Right ventricle myocardium inferior (tissue), 1 donor: ENCODE measurements around the gene TAS2R38. TPM values are rescaled to one million over a fixed set of nuclear protein-coding genes. Genes with fewer than 3 reads are reported as not detected.
"Not testable (repeated sequence)": the region's sequence is repeated elsewhere in the genome, so short reads cannot be mapped to it uniquely, and the experiment has no call there.

Experiments used
- ATAC-seq: fragments of 200-7000 bp; cut with Tn5 transposase; one replicate; pipeline ENCODE4 v1.9.1; 2020; ENCODE audit warnings: mild to moderate bottlenecking, moderate library complexity
- DNase-seq: peaks from one replicate; pipeline ENCODE4 v3.0.0; 2021; ENCODE audit errors: missing footprints
- intact Hi-C: fragments of 100-400 bp; cut with DNase I; formaldehyde crosslinking; loops from one replicate; pipeline ENCODE4 v1.11.0; 2022
- long read RNA-seq: library from polyadenylated mRNA; unstranded; transcript quantifications from one replicate; pipeline ENCODE4 v2.0.0, GENCODE V29; 2021
- total RNA-seq: library from RNA; stranded (reverse); fragmentation: NEBNext Ultra II Directional; extraction: Animal tissue kit (Norgen Biotek cat#: 25700); gene quantifications from one replicate; pipeline ENCODE4 v1.2.1, GENCODE V29; 2021
- donor health status: DM: no; HTN: yes; CAD: no; lungs with severe emphysema.

Gene TAS2R38
- not detected for total RNA-seq
- long read RNA-seq, result 0 reads

- intact Hi-C loops, result no loop called here
- ATAC-seq, result no peak
- no peak for DNase-seq
Observed at GRCh38 chr7:141973673-141974072, at the start of gene TAS2R38. TSS of gene TAS2R38 (minus strand) at chr7:141973773. CDS start at chr7:141973689, 84 bp downstream.

- no peak for DNase-seq
- intact Hi-C loops, result no loop called here
- no peak for ATAC-seq
Observed at GRCh38 chr7:142018154-142018553, 44.6 kb upstream of the TAS2R38 start.

DNA sequence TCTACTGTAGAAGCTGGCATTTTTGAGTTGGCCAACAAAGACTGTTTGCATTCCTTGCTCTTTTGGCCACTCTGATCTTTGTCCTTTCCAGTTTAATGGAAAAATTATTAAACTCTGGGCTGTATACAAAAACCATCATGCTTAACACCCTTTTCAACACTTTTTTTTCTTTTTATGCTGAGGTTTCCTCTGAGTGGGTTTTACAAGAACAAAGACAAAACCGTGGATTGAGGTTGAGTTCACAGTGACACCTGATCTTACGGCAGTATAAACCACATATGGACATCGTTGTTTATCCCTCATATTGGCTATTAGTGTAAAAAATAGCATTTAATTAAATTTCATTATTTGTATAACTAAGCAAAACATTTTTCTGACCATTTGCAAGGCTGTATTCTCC, 43.9 kb upstream of the TAS2R38 start:
- no peak for ATAC-seq
- no peak for DNase-seq
- intact Hi-C loops, result no loop called here

DNA sequence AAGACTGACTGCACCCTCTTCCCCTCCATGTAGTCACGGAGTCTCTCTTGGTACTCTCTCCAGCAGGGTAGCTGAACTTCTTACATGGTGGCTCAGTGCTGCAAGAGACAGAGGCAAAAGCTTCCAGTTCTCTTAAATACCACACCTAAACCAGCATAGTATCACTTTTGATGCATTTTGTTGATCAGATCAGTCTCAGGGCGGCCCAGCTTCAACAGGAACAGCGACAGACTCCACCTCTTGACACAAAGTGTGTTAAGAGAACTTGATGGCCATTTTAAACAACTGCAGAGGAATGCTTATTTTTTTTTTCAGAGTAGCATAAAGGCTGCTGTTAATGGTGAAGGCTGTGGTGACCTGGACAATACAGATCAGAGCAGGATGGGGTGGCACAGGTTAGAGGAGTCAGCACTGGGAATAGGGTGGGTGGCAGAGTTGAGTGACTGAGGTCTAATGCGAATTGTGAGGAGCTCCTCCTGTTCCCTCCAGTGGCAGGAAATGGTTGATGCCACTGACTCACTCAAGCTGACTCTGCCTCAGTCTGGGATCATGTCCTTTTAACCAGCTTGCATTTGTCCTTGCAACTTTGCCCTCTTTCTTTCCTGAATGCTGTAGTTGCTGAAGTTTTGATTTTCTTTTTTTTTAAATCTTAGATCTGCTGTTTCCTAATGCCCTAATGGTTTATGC, 39.4 kb upstream of the TAS2R38 start:
- intact Hi-C loops, result no loop called here
- ATAC-seq (no peak), DNase-seq (no peak)

DNA sequence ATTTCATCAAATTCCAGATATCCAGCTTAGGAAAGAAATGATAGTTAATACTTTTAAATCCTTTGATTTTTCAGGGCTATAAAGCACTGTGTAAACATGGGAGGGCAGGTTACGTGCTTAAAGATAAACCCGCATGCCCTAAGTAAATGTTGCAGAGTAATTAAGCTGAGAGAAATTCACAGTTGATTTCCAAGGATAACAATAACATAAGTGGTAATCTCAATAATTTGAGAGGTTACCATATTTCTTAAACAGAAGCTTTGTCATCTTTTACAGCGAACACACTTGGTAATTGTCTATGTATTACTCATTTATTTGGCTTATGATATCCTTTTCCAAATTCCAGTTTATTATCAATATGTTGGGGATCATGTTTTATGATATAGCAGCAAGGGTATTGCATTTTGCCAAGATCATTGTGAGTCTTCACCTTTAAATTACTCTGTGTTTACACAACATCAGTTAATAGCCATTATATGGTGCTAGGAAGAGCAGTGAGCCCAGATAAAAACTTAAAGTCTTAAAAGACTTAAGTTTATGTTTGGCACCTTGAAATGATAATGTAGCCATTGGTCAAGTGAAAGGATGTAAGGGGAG, 37.5 kb upstream of the TAS2R38 start:
- no peak for ATAC-seq
- no peak for DNase-seq
- intact Hi-C loops, result no loop called here

GRCh38 chr7:142009187-142009586, 35.6 kb upstream of the TAS2R38 start:
- intact Hi-C loops, result no loop called here
- ATAC-seq (no peak), DNase-seq (no peak)

GRCh38 chr7:142006577-142006976, 33.0 kb upstream of the TAS2R38 start:
- intact Hi-C loops, result no loop called here
- DNase-seq (no peak), ATAC-seq (no peak)

DNA sequence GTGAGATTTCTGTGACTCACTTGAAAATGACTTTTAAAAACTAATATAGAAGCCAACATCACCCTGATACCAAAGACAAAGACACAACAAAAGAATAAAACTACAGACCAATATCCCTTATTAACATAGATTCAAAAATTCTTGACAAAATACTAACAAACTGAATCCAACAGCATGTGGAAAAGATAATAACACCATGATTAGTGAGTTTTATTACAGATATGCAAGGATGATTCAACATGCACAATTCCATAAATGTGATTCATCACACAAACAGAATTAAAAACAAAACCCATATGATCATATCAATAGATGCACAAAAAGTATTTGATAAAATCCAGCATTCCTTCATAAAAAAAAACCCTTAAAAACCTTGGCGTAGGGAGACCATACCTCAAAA, 28.6 kb upstream of the TAS2R38 start:
- ATAC-seq (no peak), DNase-seq (no peak)
- intact Hi-C loops, result no loop called here

DNA sequence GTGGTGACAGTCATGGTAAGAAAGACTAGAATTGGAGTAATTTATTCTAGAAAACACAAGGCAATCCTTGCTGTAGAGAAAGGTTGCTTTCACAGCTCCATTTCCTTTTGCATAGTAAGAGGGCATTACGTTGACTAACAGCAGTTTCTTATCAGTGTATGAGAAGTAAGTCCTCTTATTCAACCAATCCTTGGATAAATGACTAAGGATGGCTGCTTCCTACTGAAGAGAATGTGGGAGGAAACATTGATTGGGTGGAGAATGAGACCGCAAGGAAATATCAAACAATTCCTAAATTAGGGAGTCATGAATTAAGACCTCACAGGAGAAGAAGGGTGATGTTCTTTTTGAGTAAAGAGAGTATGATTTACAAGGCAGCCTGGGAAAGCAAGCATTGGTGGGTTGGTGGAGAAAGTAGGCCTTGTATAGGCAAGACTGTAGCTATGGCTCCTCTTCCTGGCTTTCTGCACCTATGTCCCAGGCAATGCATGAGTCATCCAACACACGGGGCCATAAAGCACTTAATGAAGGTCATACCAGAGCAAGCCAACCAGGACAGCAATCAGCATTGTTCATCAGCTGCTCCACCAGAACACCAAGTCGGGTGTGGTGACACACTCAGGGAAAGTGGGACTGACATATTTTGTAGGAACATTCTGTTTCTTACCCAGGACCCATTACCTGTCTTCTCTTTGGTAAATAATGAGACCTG, 27.7 kb upstream of the TAS2R38 start:
- DNase-seq (no peak), ATAC-seq (no peak)
- intact Hi-C loops, result no loop called here

- no peak for ATAC-seq
- intact Hi-C loops, result no loop called here
- DNase-seq, result no peak
Observed at GRCh38 chr7:142000244-142000643, 26.7 kb upstream of the TAS2R38 start.

GRCh38 chr7:141999058-141999623, 25.6 kb upstream of the TAS2R38 start:
- intact Hi-C loops, result no loop called here
- no peak for ATAC-seq
- no peak for DNase-seq

DNA sequence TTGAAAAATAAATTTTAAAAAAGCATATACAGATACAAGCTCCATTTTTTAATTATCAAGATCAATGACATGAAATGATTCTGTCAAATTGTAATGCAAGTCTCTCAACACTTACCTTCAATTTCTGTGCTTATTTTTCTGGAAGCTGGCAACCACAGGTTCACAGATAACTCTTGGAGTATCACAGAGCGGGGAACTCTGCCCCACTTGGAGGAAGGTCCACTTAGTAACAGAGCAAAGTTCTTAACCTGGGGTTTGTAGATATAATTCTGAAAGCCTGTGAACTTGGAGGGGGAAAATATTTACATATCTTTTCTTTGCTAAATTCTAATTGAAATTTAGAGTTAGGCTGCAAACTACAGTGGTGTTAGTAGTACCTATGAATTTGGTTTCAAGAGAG, 19.8 kb upstream of the TAS2R38 start:
- ATAC-seq (no peak), DNase-seq (no peak)
- intact Hi-C loops, result no loop called here

- no peak for ATAC-seq
- peak; percentile 62 for DNase-seq
- intact Hi-C loops, result no loop called here
Observed at GRCh38 chr7:141992688-141993087, 19.1 kb upstream of the TAS2R38 start.

DNA sequence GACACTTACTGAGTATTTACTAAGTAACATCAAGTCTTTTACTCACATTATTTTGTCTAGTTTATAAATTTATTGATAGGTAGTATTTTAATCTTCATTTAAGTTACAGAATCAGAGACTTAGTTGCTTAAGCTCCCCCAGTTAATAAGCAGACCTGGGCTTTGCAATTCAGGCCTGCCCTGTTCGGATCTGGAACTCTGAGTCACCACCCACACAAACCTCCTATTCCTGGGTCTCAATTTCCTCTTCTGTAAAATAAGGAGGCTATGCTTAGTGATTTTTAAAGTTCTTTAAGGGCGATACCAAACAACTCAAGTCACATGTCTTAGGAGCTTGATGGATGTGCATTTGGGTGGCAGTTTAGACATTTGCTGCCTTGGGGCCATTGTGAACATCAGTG, 18.6 kb upstream of the TAS2R38 start:
- ATAC-seq (no peak), DNase-seq (no peak)
- intact Hi-C loops, result no loop called here

GRCh38 chr7:141991140-141991539, 17.6 kb upstream of the TAS2R38 start:
- no peak for DNase-seq
- intact Hi-C loops, result no loop called here
- ATAC-seq, result no peak

DNA sequence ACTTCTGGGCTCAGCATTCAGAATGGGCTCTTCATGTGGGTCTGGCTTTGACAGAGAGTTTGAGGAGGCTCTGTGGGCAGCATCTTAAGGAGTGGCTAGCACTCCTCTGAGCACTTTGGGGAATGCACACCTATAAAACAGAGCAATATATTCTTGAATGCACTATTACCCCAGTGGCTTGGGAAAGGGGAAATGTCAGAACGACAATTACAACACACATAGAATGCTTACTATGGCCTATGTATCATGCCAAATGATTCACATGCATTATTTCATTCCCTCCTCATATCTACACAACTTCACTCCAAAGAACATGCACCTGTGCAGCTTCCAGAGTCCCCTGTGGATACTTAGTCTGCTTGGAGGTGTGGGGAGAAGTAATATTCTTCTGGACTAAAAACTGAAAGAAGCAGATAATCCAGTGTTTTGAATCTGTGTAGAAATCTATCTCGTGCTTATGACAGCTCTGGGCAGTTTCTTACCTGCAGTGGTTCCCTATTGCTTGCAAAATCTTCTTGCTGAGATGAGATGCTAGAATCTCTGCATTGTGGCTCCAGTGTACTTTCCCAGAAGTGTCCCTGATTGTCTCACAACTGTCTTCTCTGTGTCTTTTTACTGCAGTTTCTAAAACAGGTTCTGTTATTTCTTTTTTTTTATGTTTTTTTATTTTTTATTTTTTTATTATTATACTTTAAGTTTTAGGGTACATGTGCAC, 16.6 kb upstream of the TAS2R38 start:
- intact Hi-C loops, result no loop called here
- no peak for DNase-seq
- no peak for ATAC-seq

DNA sequence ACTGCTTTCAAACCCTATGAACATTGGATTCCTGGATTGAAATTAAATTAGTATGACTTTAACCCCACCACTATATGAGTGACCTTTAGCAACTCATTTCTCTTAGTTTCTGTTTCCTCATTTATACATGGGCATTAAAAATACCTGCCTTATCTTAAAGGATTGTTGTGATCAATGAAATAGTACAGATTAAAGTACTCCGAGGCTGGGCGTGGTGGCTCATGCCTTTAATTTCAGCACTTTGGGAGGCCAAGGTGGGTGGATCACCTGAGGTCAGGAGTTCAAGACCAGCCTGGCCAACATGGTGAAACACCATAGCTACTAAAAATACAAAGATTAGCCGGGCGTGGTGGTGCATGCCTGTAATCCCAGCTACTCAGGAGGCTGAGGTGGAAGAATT, 14.2 kb upstream of the TAS2R38 start:
- ATAC-seq, DNase-seq, intact Hi-C loops: not testable (repeated sequence)

DNA sequence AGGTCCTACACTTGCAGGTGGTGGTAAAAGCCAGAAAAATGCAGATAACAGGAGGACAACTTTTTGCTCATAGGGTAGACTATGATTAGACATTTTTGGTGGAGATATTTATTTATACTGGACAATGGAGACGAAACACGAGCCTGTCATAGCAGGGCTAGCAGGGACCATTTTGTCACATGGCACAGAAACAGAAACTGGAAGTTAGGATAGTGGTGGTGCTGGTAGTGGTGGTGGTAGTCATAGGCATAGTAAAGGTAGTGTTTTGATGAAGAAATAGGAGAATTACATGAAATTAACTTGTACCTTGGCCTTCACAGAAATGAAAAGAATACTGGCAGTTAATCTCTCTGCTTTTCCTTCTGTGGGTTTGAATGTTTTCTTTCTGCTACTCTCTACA, 13.3 kb upstream of the TAS2R38 start:
- intact Hi-C loops, result no loop called here
- ATAC-seq (no peak), DNase-seq (no peak)

- intact Hi-C loops, DNase-seq, ATAC-seq: not testable (repeated sequence)
Observed at GRCh38 chr7:141985926-141986325, 12.4 kb upstream of the TAS2R38 start.
